NCI-H146 (cell line): Measurements from ENCODE around the gene SETD1A.

Experiments
- DNase-seq: peaks from one replicate; lab custom pipeline; 2025; lab: John Stamatoyannopoulos, UW

Gene SETD1A

DNA sequence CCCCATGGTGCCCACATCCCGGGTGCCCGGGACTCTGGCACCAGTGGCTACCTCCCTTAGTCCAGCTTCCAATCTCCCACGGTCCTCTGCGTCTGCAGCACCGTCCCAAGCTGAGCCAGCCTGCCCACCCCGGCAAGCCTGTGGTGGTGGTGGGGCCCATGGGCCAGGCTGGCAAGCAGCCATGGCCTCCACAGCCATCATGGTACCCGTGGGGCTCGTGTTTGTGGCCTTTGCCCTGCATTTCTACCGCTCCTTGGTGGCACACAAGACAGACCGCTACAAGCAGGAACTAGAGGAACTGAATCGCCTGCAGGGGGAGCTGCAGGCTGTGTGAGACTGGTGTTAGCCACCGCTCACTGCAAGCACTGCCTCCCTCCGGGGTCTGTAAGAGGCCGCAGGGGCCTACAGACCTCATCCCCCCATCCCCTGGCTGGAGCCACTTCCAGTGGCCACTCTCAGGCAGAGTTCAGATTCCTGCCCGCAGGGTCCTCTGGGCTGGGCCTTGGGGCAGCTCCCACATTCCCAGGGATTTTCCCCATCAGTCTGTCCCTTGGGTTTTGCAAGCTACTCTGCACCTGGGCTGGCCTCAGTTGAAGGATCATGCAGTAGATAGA lies 3.9 kb upstream of the SETD1A start:
- peak; percentile 85 for DNase-seq

DNA sequence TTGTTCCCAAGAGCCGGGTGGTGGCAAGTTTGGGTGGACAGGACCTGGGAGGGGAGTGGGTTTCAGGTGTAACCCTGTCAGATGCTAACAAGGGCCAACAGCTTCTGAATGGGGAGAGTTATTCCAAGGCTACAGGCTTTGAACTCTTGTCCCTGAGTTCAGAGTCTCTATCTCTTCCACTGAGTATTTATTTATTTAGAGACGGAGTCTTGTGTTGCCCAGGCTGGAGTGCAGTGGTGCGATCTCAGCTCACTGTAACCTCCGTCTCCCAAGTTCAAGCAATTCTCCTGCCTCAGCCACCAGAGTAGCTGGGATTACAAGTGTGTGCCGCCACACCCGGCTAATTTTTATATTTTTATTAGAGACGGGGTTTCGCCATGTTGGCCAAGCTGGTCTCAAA lies 2.6 kb upstream of the SETD1A start:
- no peak for DNase-seq

DNA sequence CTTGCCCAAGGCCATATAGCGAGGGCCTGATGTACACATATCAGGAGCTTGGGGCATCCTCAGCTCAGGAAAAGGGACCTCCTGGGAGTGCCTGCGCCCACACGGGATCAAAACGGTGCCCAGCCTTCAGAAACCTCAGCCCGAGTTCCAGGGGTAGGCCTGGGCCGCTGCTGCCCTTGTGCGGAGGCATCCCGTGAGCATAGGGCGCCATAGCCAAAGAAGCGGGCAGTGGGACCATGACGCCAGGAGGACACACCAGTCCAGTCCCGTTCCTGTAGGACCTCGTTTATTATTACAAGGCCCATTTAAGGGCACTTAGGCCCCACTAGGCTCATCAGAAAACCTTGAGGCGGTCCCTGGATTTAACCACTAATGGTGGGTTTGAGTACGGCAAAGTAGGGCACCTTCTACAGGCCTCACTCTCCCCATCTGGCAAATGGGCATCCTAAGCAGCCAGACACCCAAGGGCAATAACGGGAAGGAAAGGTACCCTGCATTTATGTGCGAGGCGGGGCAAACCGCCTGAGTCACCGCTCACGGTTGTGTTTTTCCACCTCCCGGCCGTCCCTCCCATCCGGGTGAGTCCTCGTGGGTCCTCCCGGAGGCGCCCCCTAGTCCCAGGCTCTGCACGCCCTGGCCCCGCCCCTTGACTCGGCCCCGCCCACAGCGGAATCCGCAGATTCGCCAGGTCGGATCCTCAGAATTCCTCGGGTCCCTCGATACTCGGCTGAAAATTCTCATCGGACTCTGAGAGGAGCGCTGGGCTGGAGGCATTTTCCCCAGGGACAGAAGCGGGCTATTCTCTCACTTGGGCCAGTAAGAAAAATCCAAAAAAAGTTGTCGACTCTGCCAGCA lies 726 bp upstream of the SETD1A start:
- DNase-seq: peak; percentile 85

DNA sequence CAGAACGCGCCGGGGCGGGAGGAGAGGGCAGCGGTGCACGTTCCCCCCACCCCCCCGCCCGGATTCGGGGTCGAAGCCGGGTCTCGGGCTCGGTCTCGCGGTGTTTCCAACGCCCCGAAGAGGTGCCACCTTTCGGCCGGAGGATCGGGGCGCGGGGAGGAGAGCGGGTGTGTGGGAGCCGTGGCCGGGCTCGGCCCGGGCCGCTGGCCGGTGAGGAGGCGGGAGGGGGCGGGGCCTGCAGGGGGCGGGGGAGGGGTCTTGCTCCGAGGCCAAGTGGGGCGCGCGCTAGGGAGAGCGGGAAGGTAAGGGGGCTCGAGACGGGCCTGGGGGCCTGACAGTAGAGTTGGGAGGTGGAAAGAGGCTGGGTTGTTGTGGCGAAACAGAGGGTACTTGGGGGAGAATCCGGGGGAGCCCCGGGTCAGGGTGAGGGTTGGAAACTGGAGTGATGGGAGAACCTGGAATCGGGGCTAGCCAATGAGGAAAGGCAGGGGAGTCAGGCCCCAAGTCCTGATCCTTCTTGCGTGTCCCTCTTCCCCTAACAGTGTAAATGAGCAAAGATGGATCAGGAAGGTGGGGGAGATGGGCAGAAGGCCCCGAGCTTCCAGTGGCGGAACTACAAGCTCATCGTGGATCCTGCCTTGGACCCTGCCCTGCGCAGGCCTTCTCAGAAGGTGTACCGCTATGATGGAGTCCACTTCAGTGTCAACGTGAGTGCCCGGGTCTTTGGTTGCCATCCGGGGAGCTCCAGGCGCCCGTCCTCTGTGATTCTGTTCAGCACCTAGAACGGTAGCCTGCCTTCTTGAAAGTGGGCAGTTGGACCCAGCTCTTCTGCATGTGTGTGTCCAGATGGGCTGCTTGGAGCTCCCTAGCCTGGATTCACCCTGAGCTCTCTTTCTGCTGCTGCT lies 873 bp downstream of the SETD1A start:
- peak; percentile 65 for DNase-seq

DNA sequence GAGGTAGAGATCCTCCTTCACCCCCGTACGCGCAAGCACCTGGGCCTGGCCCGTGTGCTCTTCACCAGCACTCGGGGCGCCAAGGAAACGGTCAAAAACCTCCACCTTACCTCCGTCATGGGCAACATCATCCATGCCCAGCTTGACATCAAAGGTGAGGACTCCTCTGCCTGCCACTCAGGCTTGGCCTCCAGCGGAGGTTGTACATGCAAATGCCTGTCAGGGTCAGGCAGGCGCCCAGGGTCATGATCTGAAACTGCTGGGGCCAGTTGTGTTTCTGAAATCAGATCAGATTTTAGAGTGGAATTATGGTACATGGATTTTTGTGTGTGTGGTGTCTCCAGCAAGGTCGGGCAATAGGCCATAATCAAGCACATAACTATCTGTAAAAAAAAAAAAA lies 3.8 kb downstream of the SETD1A start:
- no peak for DNase-seq

DNA sequence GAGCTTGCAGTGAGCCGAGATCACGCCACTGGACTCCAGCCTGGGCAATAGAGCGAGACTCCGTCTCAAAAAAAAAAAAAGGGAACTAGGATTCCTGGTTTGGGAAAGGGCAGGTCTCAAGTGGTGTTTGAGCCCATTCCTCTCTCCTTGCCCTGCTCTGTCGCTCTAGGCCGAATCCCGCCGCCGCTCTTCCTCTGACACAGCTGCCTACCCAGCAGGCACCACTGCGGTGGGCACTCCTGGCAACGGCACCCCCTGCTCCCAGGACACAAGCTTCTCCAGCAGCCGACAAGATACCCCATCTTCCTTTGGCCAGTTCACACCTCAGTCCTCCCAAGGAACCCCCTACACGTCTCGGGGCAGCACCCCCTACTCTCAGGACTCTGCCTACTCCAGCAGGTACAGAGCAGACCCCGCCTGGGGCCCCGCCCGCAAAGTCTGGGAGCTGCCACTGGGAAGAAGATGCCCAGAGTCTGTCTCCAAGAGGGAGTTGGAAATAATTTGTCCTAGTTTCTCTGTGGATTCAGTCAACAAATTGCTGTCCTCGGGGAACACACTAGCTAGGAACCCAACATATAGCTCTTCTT lies 6.5 kb downstream of the SETD1A start:
- DNase-seq: no peak

DNA sequence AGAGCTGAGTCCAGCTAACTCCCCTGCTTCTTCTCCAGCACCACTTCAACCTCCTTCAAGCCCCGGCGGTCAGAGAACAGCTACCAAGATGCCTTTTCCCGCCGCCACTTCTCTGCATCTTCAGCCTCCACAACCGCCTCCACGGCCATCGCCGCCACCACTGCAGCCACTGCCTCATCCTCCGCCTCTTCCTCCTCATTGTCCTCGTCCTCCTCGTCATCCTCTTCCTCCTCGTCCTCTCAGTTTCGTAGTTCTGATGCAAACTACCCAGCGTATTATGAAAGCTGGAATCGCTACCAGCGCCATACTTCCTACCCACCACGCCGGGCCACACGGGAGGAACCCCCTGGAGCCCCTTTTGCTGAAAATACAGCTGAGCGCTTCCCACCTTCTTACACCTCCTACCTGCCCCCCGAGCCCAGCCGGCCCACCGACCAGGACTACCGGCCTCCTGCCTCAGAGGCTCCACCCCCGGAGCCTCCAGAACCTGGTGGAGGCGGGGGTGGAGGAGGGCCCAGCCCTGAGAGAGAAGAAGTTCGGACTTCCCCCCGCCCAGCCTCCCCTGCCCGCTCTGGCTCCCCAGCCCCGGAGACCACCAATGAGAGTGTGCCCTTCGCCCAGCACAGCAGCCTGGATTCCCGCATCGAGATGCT lies 7.1 kb downstream of the SETD1A start:
- no peak for DNase-seq

DNA sequence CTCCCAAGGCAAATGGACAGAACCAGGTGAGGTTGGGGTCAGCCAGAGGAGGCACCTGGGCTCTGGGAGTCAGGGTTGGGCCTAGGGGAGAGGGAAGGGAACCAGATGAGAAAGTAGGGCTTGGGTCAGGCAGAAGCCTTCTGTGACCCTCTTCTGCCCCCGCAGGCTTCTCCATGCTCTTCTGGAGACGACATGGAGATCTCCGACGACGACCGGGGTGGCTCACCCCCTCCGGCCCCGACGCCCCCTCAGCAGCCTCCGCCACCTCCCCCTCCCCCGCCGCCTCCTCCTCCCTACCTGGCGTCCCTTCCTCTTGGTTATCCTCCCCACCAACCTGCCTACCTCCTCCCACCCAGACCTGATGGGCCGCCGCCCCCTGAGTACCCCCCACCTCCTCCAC lies 7.9 kb downstream of the SETD1A start:
- DNase-seq: no peak

DNA sequence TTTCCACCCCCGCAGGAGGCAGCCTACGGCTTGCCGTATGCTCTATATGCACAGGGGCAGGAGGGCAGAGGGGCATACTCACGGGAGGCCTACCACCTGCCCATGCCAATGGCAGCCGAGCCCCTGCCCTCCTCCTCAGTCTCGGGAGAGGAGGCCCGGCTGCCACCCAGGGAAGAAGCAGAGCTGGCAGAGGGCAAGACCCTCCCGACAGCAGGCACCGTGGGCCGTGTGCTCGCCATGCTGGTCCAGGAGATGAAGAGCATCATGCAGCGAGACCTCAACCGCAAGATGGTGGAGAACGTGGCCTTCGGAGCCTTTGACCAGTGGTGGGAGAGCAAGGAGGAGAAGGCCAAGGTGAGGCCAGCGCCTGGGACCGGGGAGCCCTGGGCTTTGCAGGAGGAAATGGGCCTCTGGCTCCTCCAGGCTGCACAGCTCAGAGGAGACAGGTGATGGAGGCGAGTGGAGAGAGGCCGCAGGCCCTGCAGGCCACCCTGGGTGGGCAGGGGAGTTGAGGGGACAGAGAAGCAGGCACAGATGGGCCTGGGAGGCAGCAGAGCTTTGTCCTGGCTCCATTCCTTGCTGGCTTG lies 8.6 kb downstream of the SETD1A start:
- DNase-seq: no peak

DNA sequence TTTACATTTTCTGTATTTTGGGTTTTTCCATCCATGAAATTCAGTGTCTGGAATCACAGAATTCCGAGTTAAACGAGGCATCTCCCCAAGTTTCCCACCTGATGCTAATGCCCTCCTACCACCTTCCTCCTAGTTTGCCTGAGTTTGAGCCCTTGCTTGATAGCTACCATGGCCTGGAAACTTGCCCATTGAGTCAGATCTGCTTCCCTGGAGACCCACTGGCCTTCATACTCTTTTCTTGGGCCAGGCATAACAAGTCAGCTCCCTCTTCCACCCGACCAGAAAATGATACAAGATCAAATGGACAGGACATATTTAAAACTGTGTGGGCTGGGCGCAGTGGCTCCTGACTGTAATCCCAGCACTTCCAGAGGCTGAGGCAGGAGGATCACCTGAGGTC lies 10.2 kb downstream of the SETD1A start:
- no peak for DNase-seq

DNA sequence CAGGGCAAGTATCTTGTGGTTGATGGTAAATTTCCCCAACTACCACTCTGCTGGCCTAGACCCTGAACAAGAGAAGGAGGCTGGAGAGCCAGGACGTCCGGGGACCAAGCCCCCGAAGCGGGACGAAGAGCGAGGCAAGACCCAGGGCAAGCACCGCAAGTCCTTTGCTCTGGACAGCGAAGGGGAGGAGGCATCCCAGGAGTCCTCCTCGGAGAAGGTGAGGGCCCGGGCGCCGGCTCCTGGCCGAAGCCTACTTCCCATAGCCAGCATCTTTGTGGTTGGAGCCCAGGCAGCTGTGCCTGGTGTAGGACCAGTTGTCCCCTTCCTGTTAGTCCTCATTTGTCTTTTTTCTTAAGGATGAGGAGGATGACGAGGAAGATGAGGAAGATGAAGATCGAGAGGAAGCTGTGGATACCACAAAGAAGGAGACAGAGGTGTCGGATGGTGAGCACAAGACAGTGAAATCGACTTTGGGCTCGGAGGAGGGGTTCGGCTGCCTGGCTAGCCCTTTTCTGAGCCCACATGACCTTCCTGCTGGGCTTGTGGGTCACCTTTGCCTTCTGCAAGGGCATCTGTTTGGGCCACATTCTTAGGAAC lies 11.8 kb downstream of the SETD1A start:
- no peak for DNase-seq

DNA sequence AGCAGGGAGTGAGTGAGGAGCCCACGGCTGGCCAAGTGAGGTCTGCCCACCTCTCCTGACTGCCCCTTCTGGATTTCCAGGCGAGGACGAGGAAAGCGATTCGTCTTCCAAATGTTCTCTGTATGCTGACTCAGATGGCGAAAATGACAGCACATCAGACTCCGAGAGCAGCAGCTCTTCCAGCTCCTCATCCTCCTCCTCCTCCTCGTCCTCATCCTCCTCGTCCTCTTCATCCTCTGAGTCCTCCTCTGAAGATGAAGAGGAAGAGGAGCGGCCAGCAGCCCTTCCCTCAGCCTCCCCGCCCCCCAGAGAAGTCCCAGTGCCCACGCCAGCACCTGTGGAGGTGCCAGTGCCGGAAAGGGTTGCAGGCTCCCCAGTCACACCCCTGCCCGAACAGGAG lies 13.7 kb downstream of the SETD1A start:
- no peak for DNase-seq

DNA sequence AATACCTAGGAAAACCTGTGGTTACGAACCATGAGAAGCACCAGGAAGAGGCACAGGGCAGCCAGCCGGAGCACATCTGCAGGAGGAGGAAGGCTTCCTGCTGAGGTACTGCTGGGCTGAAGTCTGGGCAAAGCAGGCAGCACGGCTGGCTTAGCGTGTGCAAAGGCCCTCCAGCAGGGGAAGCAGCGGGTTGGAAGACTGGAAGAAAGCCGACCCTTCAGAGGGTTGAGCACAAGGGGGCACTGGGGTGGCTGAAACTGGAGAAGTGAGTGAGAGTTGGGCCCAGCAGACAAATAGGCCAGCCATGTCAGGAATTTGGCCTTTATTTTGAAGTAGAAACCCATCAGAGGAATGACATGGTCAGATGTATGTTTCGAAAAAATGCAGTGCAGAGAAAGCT lies 15.3 kb downstream of the SETD1A start:
- no peak for DNase-seq

DNA sequence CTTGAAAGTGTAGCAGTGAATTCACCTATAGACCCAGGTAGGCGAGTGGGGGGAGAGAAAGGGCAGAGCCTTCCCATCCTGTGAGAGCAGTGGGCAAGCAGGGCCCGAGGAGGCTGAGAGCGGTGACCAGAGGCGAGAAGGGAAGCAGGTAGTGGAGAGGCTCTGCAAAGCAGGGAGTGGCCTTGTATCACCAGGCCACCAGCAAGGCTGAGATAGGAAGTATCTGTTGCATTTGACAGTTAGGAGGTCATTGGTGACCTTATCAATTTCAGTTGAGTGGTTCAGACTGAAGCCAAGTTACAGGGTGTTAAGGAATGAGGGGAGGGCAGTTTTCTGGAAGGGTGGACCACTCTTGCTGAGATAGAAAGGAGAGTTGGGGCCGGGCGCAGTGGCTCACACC lies 16.8 kb downstream of the SETD1A start:
- no peak for DNase-seq

DNA sequence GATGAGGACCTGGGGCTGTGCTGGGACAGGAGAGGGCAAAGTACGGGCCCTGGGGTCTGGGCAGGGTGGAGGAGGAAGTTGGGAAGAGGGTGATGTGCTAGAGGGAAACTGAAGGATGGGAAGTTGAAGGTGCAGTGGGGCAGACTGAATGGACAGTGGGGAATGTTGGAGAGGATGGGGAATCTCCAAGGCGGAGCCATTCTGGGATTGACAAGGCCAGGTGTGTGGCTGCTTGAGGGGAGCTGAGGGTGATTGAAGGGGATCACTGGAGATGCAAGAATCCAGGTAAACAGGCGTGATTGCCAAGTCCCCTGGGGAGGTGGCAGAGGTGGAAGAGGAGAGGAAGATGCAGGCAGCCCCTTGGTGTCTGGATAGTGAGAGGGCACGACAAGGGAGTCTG lies 18.9 kb downstream of the SETD1A start:
- DNase-seq: no peak

DNA sequence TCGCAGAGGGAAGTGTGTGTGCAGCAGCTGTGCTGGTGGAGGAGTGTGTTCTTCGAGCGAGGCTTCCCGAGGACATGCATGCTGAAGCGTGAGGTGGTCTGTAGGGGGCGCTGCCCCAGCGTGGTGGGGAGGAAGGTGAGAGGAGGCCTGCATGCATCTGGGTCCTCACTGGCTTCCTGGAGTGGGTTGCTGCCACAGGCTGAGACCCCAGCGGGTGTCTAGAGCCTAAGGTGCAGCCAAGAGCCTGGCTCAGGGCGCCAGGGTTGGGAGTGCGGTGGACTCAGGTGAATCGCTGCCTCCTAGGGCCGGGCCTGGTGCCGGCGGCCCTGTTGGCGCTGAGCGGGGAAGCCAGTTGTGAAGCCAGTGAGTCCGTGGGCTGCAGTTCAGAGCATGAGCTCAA lies 19.9 kb downstream of the SETD1A start:
- DNase-seq: no peak

DNA sequence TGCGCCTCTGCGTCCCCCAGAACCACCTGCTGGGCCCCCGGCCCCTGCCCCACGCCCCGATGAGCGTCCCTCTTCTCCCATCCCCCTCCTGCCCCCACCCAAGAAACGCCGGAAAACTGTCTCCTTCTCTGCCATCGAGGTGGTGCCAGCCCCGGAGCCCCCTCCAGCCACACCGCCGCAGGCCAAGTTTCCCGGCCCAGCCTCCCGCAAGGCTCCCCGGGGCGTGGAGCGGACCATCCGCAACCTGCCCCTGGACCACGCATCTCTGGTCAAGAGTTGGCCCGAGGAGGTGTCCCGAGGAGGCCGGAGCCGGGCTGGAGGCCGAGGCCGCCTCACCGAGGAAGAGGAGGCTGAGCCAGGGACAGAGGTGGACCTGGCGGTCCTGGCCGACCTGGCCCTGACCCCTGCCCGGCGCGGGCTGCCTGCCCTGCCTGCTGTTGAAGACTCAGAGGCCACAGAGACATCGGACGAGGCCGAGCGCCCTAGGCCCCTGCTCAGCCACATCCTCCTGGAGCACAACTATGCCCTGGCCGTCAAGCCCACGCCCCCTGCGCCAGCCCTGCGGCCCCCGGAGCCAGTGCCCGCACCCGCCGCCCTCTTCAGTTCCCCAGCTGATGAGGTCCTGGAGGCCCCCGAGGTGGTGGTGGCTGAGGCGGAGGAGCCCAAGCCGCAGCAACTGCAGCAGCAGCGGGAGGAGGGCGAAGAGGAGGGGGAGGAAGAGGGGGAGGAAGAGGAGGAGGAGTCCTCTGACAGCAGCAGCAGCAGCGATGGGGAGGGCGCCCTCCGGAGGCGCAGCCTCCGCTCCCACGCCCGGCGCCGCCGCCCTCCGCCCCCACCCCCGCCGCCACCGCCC lies 21.8 kb downstream of the SETD1A start:
- no peak for DNase-seq

DNA sequence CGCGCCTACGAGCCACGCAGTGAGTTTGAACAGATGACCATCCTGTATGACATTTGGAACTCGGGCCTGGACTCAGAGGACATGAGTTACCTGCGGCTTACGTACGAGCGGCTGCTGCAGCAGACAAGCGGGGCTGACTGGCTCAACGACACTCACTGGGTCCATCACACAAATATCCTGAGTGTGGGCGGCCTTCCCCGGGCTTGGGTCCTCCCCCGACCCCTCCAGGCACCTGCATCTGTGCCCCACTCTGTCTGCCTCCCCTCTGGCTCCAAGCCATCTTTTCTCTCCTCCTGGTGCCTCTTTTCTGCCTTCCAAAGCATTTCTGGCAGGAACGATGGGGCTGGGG lies 22.4 kb downstream of the SETD1A start:
- no peak for DNase-seq

DNA sequence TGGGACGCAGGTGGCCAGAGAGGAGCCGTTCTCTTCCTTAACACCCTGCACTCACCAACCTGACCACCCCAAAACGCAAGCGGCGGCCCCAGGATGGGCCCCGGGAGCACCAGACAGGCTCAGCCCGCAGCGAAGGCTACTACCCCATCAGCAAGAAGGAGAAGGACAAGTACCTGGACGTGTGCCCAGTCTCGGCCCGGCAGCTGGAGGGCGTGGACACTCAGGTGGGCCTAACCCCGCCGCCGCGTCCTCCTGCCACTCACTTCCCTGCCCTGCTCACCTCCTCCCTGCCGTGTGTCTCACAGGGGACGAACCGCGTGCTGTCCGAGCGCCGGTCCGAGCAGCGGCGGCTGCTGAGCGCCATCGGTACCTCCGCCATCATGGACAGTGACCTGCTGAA lies 22.9 kb downstream of the SETD1A start:
- DNase-seq: no peak

DNA sequence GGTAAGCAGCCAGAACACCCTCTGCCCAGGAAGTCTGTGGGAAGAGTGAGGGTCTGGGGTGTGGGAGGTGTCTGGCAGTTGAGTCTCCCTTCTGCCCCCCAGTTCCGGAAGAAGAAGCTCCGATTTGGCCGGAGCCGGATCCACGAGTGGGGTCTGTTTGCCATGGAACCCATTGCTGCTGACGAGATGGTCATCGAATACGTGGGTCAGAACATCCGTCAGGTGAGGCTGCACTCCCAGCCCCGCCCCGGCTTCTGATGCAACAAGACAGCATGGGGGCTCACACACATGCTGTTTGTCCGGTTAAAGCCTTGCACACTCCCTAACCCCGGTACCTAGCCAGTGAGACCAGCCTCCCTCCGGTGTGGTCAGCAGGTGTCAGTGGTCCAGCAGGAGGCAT lies 23.4 kb downstream of the SETD1A start:
- no peak for DNase-seq
